ENCODE results near the gene RXYLT1.

- no peak for TF ChIP-seq CTCF (IDR thresholded peaks at IDR 0.05; ENCODE audit: poor library complexity, severe bottlenecking)
- no peak for TF ChIP-seq EZH2 (IDR thresholded peaks at IDR 0.05; ENCODE audit: borderline replicate concordance, insufficient read depth, low read length, poor library complexity, severe bottlenecking)
- TF ChIP-seq POLR2AphosphoS5 (IDR thresholded peaks at IDR 0.05): no peak
- no peak for TF ChIP-seq EP300 (conservative IDR thresholded peaks at IDR 0.05; ENCODE audit: poor library complexity, severe bottlenecking)
- no peak for TF ChIP-seq SMC3 (conservative IDR thresholded peaks at IDR 0.05; ENCODE audit: poor library complexity)
- TF ChIP-seq RAD21 (conservative IDR thresholded peaks at IDR 0.05): no peak
- no peak for TF ChIP-seq TAF1 (IDR thresholded peaks at IDR 0.05; ENCODE audit: low read depth)
- TF ChIP-seq MXI1 (conservative IDR thresholded peaks at IDR 0.05; ENCODE audit: poor library complexity, severe bottlenecking): no peak
Observed at GRCh38 chr12:63855299-63855698, 75.6 kb downstream of the RXYLT1 start.
